ENCODE results near the gene GATA6.

GATA6 gene

GRCh38 chr18:22204996-22205395, 35.6 kb downstream of the GATA6 start:
- TF ChIP-seq CTCF (IDR thresholded peaks at IDR 0.05; ENCODE audit: borderline replicate concordance, insufficient read depth, low read depth, low read length) = no peak
- no peak overlapping the region for H3K4me3 ChIP-seq (ENCODE audit: low read depth, low read length)

GRCh38 chr18:22207021-22207758, 37.8 kb downstream of the GATA6 start:
- no peak overlapping the region for H3K4me3 ChIP-seq (ENCODE audit: low read depth, low read length)
- TF ChIP-seq CTCF (IDR thresholded peaks at IDR 0.05; ENCODE audit: borderline replicate concordance, insufficient read depth, low read depth, low read length) = no peak

DNA sequence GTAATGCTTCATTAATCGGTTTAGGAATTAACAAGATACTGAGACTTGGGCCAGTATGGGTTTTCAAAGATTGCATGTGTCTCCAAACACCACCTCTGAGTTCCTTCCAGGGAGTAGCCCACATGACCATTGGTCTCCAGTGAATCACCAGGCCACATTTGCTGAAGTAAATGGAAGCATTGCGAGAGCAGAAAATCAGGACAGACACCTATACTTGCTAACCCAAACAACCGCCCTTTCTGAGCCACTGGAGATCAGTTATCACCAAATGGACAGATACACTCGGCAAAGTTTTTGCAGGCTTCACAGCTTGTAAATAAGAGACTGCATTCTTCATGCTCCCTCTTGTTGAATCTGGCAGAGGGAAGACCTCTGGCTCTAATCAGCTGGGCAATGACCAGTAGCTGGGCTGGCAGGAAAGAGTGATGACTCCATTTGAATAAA, 40.9 kb downstream of the GATA6 start:
- H3K4me3 ChIP-seq (ENCODE audit: low read depth, low read length) = no peak overlapping the region
- no peak for TF ChIP-seq CTCF (IDR thresholded peaks at IDR 0.05; ENCODE audit: borderline replicate concordance, insufficient read depth, low read depth, low read length)

DNA sequence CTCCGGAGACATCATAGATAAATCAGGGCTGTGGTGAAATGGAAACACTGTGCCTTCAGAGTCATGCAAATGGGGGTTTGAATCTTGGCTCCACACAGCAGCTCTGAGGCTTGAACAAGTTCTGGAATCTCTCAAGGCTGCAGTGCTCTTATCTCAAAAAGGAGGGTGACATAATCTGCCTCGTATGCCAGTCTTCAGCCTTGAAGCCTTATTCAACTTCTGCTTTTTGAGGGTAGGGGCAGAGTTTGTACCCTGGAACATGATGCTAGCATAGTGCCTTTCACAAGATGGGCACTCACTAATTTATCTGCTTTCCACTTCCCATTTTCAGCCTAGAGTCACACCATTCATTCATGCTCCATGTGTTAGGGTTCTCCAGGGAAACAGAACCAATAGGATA, 42.3 kb downstream of the GATA6 start:
- H3K4me3 ChIP-seq (ENCODE audit: low read depth, low read length) = no peak overlapping the region
- no peak for TF ChIP-seq CTCF (IDR thresholded peaks at IDR 0.05; ENCODE audit: borderline replicate concordance, insufficient read depth, low read depth, low read length)

DNA sequence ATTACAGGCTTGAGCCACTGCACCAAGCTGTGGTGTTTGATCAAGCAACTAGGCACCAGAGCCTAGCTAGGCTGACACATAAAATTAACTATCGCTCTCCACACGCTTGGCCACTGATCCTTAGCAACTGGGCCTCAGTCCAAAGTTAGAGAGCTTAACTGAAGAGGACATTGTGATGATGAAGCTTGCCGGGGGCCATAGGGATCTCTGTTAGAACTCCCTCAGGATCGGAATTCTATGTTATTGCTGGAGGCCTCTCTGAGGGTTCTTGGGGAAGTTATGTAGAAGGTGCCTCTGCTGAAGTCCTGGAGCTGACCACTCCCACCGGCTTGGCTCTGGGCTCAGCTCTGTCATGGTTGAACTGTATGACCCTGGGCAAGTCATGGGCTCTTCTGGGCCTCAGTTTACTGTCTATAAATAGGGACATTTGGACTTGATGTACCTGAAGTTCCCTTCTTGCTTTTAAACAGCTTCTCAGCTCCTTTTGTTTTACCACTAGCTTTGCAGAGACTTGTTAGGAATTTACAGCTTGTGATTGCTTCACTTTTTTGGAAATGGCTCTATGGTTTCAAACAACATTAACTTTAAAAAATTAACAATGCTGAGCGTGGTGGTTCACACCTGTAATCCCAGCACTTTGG, 44.1 kb downstream of the GATA6 start:
- TF ChIP-seq CTCF (IDR thresholded peaks at IDR 0.05; ENCODE audit: borderline replicate concordance, insufficient read depth, low read depth, low read length) = no peak
- H3K4me3 ChIP-seq (ENCODE audit: low read depth, low read length) = no peak overlapping the region

DNA sequence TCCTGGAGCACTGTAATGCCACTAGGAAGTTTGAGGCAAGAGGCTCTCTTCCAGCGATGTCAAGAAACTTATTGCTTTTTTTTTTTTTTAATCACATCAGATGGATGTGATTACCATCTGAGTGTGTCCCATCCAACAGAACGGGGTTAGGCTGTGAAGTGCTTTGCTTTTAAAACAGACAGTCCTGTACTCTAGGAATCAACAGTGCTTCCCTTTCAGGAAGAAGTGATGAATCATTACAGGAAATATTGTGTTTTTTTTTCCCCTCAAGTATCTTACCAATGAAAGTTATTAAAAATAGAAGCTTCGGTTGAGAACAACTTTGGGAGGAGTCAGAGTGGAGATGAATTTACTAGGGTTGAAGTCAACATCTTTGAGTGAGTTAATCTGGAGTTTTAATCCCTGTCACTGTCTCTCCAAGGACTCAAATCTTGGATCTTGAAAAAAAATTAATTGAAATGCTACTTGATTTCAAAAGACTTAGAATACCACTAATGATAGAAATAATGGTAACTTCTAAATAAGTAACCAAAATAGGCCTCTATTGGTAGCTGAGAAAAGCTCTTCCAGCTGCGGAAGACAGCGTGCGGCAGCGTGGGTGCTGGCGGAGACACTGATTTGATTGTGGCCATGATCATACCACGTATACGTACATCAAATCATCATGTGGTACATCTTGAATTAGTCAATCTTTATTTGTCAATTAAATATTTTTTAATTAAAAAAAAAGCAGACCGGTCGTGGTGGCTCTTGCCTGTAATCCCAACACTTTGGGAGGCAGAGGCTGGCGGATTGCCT, 45.5 kb downstream of the GATA6 start:
- TF ChIP-seq CTCF (IDR thresholded peaks at IDR 0.05; ENCODE audit: borderline replicate concordance, insufficient read depth, low read depth, low read length) = no peak
- H3K4me3 ChIP-seq (ENCODE audit: low read depth, low read length) = no peak overlapping the region
